Neural cell (in vitro differentiated cells): ENCODE results near the gene DPP10. TPM values are rescaled to one million over a fixed set of nuclear protein-coding genes. Genes with fewer than 3 reads are reported as not detected.
"Not testable (repeated sequence)": the region's sequence is repeated elsewhere in the genome, so short reads cannot be mapped to it uniquely, and the experiment has no call there.

Experiments used
- H2AFZ ChIP-seq: fragments of 200-600, 300-800 bp; sonication (generic), shearing (Covaris generic); 2 replicates; pipeline ENCODE4 v1.6.0; 2014; ENCODE audit warnings: low read depth, mild to moderate bottlenecking, antibody characterized with exemption, low read length, moderate library complexity
- H3F3A ChIP-seq: fragments of 200-600 bp; shearing (Covaris generic); 2 replicates; pipeline ENCODE4 v1.6.1; 2016; ENCODE audit warnings: mild to moderate bottlenecking, moderate library complexity, mixed read lengths, antibody characterized with exemption, low read length; ENCODE audit not compliant: insufficient read depth, poor library complexity, severe bottlenecking
- H3K27ac ChIP-seq: fragments of 200-600, 300-800 bp; sonication (generic), shearing (Covaris generic); 2 replicates; pipeline ENCODE4 v1.5.1; 2014; ENCODE audit warnings: mild to moderate bottlenecking, low read length, moderate library complexity
- H3K27me3 ChIP-seq: fragments of 300-800, 200-600 bp; sonication (generic), shearing (Covaris generic); 2 replicates; pipeline ENCODE4 v1.6.0; 2014; ENCODE audit warnings: mild to moderate bottlenecking, low read depth, low read length, moderate library complexity; ENCODE audit not compliant: insufficient read depth
- H3K36me3 ChIP-seq: fragments of 300-800, 200-600 bp; sonication (generic), shearing (Covaris generic); 2 replicates; pipeline ENCODE4 v1.5.1; 2014; ENCODE audit warnings: mild to moderate bottlenecking, antibody characterized with exemption, low read length, moderate library complexity; ENCODE audit not compliant: insufficient read depth
- H3K4me2 ChIP-seq: fragments of 300-800, 200-600 bp; sonication (generic), shearing (Covaris generic); 2 replicates; pipeline ENCODE4 v1.6.0; 2014; ENCODE audit warnings: mild to moderate bottlenecking, low read length
- H3K4me3 ChIP-seq: fragments of 300-800, 200-600 bp; sonication (generic), shearing (Covaris generic); 2 replicates; pipeline ENCODE4 v1.5.1; 2014; ENCODE audit warnings: mild to moderate bottlenecking, low read length, moderate library complexity
- H3K79me2 ChIP-seq: fragments of 200-600 bp; shearing (Covaris generic); replicated peaks from 2 replicates; pipeline ENCODE4 v1.6.0; 2014; ENCODE audit warnings: mild to moderate bottlenecking, low read length, moderate library complexity; ENCODE audit not compliant: insufficient read depth
- H3K9ac ChIP-seq: fragments of 300-800, 200-600 bp; sonication (generic), shearing (Covaris generic); 2 replicates; pipeline ENCODE4 v1.6.1; 2016; ENCODE audit warnings: mild to moderate bottlenecking, low read length, mixed read lengths
- H3K9me2 ChIP-seq: fragments of 200-600 bp; shearing (Covaris generic); 2 replicates; pipeline ENCODE4 v1.6.1; 2016; ENCODE audit warnings: mild to moderate bottlenecking, low read length, mixed read lengths; ENCODE audit not compliant: insufficient read depth
- H3K9me3 ChIP-seq: fragments of 200-600, 300-800 bp; sonication (generic), shearing (Covaris generic); 2 replicates; pipeline ENCODE4 v1.6.1; 2016; ENCODE audit warnings: mild to moderate bottlenecking, mixed run types, low read length, moderate library complexity, mixed read lengths
- H4K20me1 ChIP-seq: fragments of 200-600 bp; shearing (Covaris generic); 2 replicates; pipeline ENCODE4 v1.6.1; 2016; ENCODE audit warnings: mild to moderate bottlenecking, mixed run types; ENCODE audit not compliant: insufficient read depth
- EP300 ChIP-seq: fragments of 450-650 bp; conservative IDR thresholded peaks from 2 replicates; pipeline ENCODE4 v1.6.1; 2014; ENCODE audit warnings: antibody characterized with exemption, mild to moderate bottlenecking, moderate library complexity; ENCODE audit not compliant: poor library complexity, severe bottlenecking
- EZH2 ChIP-seq: fragments of 200-600, 300-800 bp; shearing (Covaris generic), sonication (generic); IDR thresholded peaks from 2 replicates; pipeline ENCODE4 v1.6.1; 2014; ENCODE audit warnings: antibody characterized with exemption, low read length, borderline replicate concordance, mild to moderate bottlenecking; ENCODE audit not compliant: insufficient read depth, poor library complexity, severe bottlenecking
- MXI1 ChIP-seq: fragments of 450-650 bp; conservative IDR thresholded peaks from 2 replicates; pipeline ENCODE4 v1.6.1; 2014; ENCODE audit warnings: antibody characterized with exemption, mild to moderate bottlenecking; ENCODE audit not compliant: poor library complexity, severe bottlenecking
- POLR2AphosphoS5 ChIP-seq: IDR thresholded peaks from 2 replicates; pipeline ENCODE4 v1.6.1; 2012
- RAD21 ChIP-seq: fragments of 450-650 bp; conservative IDR thresholded peaks from 2 replicates; pipeline ENCODE4 v1.6.1; 2014; ENCODE audit warnings: antibody characterized with exemption, mild to moderate bottlenecking, moderate library complexity
- SMC3 ChIP-seq: fragments of 450-650 bp; conservative IDR thresholded peaks from 2 replicates; pipeline ENCODE4 v1.6.1; 2014; ENCODE audit warnings: antibody characterized with exemption, mild to moderate bottlenecking, moderate library complexity; ENCODE audit not compliant: poor library complexity
- TAF1 ChIP-seq: IDR thresholded peaks from 2 replicates; pipeline ENCODE4 v1.6.1; 2012; ENCODE audit warnings: low read depth
- polyA plus RNA-seq: library from polyadenylated mRNA; depleted of rRNA; stranded (reverse); fragments of >200 nt; gene quantifications from 2 replicates; pipeline ENCODE4 v1.2.3, GENCODE V29; 2014
- TF ChIP-seq, protein P1 (sequence below): fragments of 450-650 bp; IDR thresholded peaks from 2 replicates; pipeline ENCODE4 v1.5.1; 2014; ENCODE audit warnings: antibody characterized with exemption, mild to moderate bottlenecking, moderate library complexity; ENCODE audit not compliant: poor library complexity, severe bottlenecking
- TF ChIP-seq, protein P2 (sequence below): IDR thresholded peaks from 2 replicates; pipeline ENCODE4 v1.6.1; 2012; ENCODE audit warnings: borderline replicate concordance

DPP10 gene
- polyA plus RNA-seq, 1 donor from 2014 or later = 13.9 TPM

DNA sequence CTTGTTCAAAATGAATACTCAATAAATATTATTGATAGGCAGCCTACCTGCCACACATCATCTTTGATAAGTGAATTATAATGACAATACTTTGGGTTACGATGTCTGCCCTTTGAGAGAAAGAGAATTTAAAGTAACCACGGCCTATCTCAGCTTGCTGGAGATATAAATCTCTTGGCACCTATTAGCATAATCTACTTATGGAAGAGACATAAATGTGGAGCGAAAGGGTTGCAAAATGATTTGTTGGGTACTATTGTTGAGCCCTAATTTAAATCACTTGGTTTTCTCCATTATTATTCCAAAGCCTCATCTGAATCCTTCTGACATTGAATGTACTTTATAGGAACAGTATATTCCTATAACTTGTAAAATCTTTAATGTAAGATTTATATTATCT, 520.1 kb downstream of the DPP10 start:
- Histone ChIP-seq H3K79me2 (no peaks in the 10 kb centered on the region), H3K27me3 (no peaks in the 10 kb centered on the region), H3K4me3 (no peak overlapping the region), H3K9me2 (no peaks in the 10 kb centered on the region), H3K27ac (no peak overlapping the region), H2AFZ (no peak overlapping the region), H3K36me3 (no peaks in the 10 kb centered on the region), H3K9me3 (no peaks in the 10 kb centered on the region), H3K4me2 (no peak overlapping the region), H4K20me1 (no peaks in the 10 kb centered on the region), H3F3A (no peaks in the 10 kb centered on the region), H3K9ac (no peak overlapping the region)
- TF ChIP-seq EP300 (no peak), TAF1 (no peak), POLR2AphosphoS5 (no peak), MXI1 (no peak), EZH2 (no peak), SMC3 (no peak), RAD21 (no peak)
- TF ChIP-seq, protein P1, sequence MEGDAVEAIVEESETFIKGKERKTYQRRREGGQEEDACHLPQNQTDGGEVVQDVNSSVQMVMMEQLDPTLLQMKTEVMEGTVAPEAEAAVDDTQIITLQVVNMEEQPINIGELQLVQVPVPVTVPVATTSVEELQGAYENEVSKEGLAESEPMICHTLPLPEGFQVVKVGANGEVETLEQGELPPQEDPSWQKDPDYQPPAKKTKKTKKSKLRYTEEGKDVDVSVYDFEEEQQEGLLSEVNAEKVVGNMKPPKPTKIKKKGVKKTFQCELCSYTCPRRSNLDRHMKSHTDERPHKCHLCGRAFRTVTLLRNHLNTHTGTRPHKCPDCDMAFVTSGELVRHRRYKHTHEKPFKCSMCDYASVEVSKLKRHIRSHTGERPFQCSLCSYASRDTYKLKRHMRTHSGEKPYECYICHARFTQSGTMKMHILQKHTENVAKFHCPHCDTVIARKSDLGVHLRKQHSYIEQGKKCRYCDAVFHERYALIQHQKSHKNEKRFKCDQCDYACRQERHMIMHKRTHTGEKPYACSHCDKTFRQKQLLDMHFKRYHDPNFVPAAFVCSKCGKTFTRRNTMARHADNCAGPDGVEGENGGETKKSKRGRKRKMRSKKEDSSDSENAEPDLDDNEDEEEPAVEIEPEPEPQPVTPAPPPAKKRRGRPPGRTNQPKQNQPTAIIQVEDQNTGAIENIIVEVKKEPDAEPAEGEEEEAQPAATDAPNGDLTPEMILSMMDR = no peak
- TF ChIP-seq, protein P2, sequence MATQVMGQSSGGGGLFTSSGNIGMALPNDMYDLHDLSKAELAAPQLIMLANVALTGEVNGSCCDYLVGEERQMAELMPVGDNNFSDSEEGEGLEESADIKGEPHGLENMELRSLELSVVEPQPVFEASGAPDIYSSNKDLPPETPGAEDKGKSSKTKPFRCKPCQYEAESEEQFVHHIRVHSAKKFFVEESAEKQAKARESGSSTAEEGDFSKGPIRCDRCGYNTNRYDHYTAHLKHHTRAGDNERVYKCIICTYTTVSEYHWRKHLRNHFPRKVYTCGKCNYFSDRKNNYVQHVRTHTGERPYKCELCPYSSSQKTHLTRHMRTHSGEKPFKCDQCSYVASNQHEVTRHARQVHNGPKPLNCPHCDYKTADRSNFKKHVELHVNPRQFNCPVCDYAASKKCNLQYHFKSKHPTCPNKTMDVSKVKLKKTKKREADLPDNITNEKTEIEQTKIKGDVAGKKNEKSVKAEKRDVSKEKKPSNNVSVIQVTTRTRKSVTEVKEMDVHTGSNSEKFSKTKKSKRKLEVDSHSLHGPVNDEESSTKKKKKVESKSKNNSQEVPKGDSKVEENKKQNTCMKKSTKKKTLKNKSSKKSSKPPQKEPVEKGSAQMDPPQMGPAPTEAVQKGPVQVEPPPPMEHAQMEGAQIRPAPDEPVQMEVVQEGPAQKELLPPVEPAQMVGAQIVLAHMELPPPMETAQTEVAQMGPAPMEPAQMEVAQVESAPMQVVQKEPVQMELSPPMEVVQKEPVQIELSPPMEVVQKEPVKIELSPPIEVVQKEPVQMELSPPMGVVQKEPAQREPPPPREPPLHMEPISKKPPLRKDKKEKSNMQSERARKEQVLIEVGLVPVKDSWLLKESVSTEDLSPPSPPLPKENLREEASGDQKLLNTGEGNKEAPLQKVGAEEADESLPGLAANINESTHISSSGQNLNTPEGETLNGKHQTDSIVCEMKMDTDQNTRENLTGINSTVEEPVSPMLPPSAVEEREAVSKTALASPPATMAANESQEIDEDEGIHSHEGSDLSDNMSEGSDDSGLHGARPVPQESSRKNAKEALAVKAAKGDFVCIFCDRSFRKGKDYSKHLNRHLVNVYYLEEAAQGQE = no peak

DNA sequence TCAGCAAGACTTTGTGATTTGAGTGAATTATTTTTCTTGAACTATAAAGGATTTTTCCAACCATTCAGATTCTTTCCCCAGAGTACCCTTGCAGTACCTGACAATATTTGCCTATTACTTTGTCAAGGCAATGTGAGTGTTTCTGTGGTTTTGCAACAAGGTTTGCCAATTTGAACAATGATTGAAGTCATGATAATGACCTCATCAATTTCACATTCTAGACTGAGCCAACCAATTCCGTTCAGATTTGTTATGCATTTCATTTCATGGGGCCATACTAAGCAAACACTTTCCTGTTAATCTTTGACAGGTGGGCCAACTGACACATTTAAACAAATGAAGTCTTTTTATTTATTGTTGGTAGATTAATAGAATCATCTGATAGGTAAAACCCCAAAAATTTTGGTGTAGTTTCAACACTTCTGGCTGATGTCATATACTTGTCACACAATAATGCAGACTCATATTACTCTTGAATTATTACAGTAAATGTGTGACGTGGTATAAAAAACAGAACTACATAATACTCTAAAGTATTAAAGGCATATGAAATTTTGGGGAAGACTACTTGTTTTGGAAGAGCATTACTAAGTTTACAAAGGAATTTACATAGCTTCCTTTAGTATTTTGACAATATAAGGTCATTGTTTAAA, 526.4 kb downstream of the DPP10 start:
- no peaks in the 10 kb centered on the region for H3K36me3 ChIP-seq
- TF ChIP-seq, protein P2 = no peak
- TF ChIP-seq, protein P1 = no peak
- TF ChIP-seq RAD21 = no peak
- no peak for TF ChIP-seq TAF1
- TF ChIP-seq MXI1 = no peak
- no peak for TF ChIP-seq EP300
- no peak for TF ChIP-seq SMC3
- no peak for TF ChIP-seq EZH2
- no peak for TF ChIP-seq POLR2AphosphoS5
- no peaks in the 10 kb centered on the region for H3K9me3 ChIP-seq
- no peaks in the 10 kb centered on the region for H3F3A ChIP-seq
- H4K20me1 ChIP-seq = no peaks in the 10 kb centered on the region
- no peaks in the 10 kb centered on the region for H3K9me2 ChIP-seq
- no peak overlapping the region for H3K27ac ChIP-seq
- no peak overlapping the region for H2AFZ ChIP-seq
- H3K27me3 ChIP-seq = no peaks in the 10 kb centered on the region
- no peak overlapping the region for H3K4me3 ChIP-seq
- H3K4me2 ChIP-seq = no peak overlapping the region
- no peaks in the 10 kb centered on the region for H3K79me2 ChIP-seq
- H3K9ac ChIP-seq = no peak overlapping the region

DNA sequence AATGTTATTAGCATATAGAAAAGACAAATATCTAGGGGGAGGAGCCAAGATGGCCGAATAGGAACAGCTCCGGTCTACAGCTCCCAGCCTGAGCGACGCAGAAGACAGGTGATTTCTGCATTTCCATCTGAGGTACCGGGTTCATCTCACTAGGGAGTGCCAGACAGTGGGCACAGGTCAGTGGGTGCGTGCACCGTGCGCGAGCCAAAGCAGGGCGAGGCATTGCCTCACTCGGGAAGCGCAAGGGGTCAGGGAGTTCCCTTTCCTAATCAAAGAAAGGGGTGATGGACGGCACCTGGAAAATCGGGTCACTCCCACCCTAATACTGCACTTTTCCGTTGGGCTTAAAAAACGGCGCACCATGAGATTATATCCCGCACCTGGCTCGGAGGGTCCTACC, 561.9 kb downstream of the DPP10 start:
- H3K9ac ChIP-seq, H3F3A ChIP-seq, H4K20me1 ChIP-seq: not testable (repeated sequence)

More for the DNA sequence above, 561.9 kb downstream of the DPP10 start:
- not testable (repeated sequence) for H3K27ac ChIP-seq, H3K9me3 ChIP-seq, H3K9me2 ChIP-seq, H3K4me3 ChIP-seq, H2AFZ ChIP-seq, H3K79me2 ChIP-seq, H3K4me2 ChIP-seq, H3K27me3 ChIP-seq, H3K36me3 ChIP-seq
